ENCODE results near the gene PIK3C3.
"Not testable (repeated sequence)": the region's sequence is repeated elsewhere in the genome, so short reads cannot be mapped to it uniquely, and the experiment has no call there.

PIK3C3 gene

DNA sequence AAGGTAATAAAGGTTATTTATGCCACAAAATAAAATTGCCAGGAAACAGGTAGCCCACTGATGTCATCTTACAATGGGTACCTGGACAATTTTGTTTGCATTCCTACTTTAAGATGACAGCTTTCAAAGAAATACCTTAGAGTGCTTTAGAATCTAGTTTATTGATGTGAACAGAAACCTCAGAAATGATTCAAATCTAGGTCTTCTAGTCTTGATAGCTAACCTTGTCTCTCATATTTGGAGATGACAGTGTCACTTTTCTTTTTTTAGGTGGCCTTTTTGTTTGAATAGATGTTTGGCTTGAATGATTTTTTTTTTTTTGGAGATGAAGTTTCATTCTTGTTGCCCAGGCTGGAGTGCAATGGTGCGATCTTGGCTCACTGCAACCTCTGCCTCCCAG, 69.1 kb downstream of the PIK3C3 start:
- DNase-seq (ENCODE audit: low spot score): no peak

DNA sequence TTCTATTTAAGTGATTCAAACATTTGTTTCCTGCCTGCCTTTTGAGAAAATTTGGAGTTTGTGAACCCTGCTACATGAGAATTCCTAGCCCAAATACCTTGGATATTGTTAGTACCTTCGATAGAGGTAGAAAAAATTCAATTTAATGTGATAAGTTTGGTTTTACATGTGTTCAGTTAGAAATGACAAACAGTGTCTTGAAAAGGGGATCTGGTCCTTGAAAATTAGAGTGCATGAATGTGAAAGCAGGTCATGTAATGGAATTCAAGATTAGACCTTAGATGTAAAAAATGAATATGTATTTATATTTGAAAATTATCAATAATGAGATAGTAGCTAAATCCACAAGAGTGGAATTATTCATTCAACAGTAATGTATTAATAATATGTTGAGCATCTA, 70.5 kb downstream of the PIK3C3 start:
- DNase-seq (ENCODE audit: low spot score): no peak

DNA sequence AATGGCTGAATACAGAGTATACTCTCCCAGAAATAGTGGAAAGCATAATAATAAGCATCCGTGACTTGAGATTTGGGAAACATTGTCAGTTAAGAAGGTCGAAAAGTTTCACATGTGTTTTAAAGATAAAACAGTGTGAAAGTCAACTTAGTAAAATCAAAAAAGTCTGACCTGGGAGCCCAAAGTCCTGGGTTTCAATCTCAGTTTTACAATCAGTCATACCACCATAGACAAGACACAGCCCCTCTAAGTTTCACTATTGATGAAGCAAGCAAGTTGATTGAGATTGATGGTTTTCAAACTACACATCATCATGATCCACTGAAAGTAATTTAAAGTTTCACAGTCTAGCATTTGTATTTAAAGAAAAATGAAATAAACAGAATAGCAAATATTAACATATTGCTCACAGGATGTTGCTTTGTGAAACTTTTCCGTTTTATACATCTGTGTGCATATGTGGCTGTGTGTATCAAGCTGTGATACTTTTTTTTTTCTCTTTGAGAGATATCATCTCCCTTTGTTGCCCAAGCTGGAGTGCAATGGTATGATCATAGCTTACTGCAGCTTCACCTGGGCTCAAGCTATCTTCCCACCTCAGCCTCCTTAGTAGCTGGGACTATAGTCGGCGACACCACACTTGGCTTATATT, 71.1 kb downstream of the PIK3C3 start:
- no peak for DNase-seq (ENCODE audit: low spot score)

DNA sequence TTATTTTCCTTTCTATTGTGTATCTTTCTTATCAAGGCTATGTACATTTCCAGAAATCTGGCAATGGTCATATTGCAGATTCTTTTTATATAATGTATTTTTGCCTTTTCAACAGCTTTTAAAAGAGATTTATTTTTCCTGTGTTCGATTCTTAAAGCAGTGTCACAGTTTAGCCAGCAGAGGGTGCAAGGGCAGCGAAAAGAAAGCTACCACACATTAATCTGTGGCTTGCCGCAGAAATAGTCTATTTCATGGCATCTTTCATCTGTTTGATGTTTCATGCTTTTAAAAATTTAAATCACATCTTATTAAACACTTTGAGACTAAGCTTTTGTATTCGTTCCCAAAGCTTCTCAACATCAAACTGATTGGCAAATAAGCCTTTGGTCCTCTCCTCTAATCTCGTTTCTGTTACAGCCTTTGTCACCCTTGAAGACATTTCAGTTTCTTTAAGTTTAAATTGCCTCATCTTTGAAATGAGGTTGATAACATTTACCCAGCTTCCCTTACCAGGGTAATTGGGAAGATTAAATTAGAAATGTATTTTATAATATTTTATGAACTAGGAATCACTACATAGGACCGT, 73.3 kb downstream of the PIK3C3 start:
- peak; percentile 74 for DNase-seq (ENCODE audit: low spot score)

DNA sequence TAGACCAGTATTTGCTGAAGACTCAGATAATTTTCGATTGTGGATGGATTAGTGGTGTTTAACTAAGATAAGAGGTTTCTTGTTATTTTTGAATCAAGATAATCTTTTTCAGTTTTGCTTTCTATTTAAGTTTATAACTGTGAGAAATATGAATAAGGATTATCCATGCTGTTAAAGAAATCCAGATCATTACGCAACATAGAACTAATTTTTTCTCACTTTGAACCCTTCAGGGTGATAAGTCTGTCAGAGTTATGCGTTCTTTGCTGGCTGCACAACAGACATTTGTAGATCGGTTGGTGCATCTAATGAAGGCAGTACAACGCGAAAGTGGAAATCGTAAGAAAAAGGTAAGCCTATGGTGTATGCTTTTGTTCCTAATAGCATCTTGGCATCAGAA, 74.1 kb downstream of the PIK3C3 start:
- no peak for DNase-seq (ENCODE audit: low spot score)

DNA sequence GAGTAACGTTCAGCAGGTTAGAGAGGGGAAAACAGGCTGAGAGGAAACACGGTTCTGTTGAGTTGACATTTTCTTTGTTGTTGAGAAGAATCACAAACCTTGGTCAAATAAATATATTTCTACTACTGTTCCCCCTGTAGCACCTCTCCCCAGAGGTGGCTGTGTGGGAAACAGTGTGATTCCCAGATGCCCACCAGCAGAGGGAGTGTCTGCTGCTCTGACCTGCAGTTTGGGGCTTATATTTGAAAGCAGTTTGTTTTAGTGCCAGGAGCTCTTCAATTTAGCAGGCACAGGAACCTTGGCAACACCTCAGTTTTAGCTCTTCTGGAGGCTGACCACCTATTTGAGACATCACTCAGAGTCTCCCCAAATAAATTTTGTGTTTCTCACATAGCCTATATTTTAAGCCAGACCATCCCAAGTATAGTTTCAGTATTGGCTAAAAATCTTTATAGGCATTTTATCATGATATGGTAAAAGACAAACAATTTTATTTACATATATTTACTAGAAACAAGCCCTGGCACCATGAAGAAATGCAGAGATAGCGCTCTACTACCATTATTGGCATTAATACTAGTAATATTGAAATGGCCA, 75.7 kb downstream of the PIK3C3 start:
- DNase-seq (ENCODE audit: low spot score): peak; percentile 82

DNA sequence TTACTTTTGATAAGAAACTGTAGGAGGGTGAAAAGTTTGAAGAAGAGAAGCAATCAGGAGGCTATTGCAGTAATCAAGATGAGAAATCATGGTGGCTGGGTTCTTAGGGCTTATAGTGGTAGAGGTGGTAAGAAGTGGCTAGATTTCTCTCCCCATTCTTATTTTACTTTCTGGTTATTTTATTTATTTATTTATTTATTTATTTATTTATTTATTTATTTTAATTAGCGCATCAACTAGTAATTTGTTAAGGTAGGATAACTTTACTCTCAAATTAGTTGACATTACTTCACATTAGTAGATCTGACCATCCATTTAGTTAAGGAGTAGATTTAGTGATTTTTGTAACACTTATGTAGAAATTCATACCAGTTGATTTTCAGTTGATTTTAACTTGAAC, 77.4 kb downstream of the PIK3C3 start:
- DNase-seq (ENCODE audit: low spot score): no peak

DNA sequence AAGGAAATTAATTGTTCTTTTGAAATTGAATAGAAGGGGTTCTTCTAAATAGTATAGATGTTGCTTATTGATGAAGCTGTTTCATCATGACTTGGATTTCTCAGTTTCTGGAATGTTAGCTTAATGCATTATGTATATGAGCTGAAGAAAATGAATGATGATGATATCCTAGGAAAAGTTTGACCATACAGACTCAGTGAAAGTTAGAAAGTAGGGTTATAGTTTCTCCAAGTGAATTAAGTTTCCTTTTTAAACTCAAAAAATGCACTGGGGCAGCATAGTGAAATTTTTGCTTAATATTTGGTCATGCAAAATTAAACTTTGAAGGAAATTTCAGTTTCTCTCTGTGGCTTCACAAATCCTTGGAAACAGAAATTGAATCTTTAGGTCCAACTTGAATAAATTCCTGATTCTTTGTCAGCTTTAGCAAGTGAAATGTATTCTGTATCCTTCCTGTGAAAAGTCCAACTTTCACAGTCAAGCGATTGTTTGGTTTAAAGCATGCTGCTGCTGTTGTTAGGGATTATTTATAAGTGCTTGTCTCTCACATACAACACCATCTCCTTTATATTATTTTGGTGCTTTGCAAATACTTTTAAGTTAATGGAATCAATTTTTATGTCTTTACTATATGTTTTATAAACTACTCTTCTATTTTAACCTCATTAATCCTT, 78.2 kb downstream of the PIK3C3 start:
- no peak for DNase-seq (ENCODE audit: low spot score)

DNA sequence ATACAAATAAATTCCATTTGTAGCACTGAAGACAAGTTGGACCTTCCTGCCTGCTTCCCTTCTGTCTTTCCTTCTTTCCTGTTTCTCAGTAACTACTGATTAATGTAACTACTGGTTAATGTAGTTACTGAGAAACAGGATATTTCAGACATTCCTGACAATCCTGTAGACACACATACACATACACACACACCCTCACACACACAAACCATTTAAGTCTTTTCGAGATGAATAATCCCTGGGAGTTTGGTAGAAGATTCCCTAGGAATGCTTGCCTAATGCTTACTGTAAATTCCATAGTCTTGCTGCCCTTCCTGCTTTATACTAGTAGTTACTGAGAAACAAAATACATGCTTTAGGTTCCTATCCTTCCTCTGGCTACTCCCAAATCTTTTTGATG, 83.9 kb downstream of the PIK3C3 start:
- DNase-seq (ENCODE audit: low spot score): no peak

DNA sequence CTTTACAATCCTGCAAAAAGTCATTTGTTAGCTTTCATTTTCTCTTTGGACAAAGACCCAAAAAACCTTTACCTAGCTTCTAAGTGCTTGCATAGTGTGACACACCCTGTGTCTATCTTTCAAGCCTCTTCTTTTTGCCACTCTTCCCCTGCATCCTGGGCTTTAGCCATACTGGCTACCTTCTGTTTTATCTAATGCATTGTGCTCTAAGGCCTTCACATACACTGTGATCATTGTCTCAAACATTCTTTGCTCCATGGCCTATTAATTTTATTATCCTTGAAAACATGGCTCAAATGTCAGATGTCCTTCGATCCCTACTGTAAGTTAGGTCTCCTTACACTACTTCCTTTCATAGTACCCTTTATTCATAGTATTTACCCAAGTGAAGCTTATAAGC, 84.4 kb downstream of the PIK3C3 start:
- no peak for DNase-seq (ENCODE audit: low spot score)

DNA sequence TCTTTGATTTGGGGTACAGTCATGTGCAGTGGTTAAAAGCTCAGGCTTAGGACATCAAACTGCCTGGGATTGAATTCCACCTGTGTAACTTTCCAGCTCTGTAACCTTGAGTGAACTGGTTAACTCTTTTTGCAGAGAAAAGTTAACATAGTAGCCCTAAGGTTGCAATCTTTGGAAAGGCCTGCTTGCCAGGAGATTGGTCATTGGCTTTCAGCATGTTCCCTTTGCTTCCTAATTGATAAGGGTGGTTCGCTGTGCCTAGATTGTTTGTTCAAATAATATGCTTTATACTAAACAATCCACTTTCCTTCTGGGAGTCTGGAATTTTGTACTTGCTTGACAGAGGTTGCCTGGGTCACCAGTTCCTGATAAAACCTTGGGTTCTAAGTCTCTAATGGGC, 86.8 kb downstream of the PIK3C3 start:
- DNase-seq (ENCODE audit: low spot score): no peak

DNA sequence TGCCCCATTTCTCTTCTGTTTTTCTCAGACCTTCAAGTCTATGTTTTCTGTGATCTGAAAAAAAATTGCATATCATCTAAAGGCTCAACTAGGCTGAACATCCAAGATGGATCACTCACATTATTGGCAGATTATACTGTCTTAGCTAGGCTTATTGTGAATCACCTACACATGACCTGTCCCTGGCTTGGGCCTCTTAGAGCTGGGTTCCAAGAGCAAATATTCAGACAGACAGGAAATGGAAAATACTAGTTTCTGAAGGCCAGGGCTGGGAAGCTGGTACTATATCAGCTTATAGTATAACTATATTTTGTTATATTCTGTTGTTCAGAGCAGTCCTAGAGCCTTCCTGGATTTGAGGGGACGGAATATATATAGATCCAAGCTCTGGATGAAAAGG, 90.3 kb downstream of the PIK3C3 start:
- no peak for DNase-seq (ENCODE audit: low spot score)

DNA sequence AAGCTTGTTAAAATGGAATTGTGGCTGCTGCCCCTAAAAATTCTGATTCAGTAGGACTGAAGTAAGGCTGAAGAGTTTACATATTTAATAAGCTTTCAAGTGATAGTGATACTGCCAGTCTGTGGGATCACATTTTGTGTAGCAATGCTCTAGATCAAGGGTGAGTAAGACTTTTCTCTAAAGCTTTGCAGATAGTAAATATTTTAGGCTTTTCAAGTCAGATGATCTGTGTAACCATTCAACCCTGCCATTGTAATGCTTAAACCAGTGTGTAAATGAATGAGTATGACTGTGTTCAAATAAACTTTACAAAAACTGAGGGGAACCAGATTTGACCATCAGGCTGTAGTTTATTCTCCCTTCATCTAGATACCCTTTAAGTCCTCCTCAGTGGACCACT, 92.7 kb downstream of the PIK3C3 start:
- no peak for DNase-seq (ENCODE audit: low spot score)

DNA sequence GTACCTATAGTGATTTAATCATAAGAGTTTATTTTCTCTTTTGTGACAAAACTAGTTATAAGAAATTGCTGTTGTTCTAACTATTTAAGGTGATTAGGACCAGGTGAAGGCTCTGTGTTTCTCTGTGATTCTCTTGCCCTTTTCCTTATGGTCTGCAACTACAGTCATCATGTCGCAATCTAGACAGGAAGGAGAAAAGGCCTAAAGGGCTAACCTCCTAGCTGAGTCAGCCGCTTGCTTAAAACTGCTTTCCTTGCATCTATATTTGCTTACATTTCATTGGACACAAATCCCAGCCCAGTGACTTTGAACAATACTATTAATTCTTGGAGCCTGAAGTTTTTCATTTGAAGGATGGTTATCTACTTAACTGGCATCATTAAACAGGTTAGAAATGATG, 93.1 kb downstream of the PIK3C3 start:
- DNase-seq (ENCODE audit: low spot score): no peak

DNA sequence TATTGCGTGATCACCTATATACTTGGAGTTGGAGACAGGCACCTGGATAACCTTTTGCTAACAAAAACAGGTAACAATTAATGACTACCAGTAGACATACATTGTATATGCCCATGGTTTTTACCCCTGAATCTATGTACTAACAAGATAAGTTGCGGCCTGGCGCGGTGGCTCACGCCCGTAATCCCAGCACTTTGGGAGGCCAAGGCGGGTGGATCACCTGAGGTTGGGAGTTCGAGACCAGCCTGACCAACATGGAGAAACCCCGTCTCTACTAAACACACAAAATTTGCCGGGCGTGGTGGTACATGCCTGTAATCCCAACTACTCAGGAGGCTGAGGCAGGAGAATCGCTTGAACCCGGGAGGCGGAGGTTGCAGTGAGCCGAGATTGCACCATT, 94.5 kb downstream of the PIK3C3 start:
- not testable (repeated sequence) for DNase-seq (ENCODE audit: low spot score)

DNA sequence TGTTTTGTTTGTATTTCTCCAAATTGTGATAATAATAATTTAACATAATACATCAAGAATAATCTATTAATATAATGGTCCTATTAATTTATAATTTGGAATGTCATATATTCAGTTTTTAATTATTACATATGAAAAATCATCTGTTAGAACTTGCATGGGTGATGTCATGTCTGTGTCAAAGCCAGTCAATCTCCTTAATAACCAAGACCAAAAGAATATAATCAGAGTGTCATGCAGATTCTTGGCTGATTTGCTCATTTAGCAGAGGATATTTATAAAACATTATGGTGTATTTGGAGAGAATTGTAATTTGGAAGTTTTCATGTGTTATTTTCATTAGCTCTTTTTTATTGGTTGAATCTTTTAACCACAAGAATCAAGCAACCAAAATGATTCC, 96.4 kb downstream of the PIK3C3 start:
- no peak for DNase-seq (ENCODE audit: low spot score)

DNA sequence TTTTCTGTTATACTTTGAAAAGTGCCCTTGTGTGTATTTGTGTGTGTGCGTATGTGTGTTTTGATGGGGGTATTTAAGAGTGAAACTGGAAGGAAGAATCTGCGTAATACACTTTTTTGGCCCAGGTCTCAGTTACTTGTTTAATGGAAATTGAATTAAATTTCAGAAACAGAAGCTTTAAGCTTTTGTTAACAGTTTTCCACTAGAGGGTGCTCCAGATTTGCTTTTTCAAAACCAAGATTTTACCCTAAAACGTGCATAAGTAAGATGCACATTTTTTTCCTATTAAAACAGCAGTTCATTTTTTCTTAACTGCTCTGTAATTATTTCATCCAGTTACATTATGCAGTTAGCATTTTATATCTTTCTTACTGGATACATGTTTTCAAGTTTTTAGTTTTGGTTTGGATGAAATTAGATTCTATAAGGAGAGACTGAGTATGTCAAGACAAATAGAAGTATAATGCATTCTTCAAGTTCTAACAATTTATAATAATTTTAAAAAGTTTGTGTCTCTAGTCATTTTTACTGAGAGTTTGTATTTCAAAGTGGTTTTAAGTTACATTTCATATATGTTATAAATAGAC, 97.2 kb downstream of the PIK3C3 start:
- no peak for DNase-seq (ENCODE audit: low spot score)

DNA sequence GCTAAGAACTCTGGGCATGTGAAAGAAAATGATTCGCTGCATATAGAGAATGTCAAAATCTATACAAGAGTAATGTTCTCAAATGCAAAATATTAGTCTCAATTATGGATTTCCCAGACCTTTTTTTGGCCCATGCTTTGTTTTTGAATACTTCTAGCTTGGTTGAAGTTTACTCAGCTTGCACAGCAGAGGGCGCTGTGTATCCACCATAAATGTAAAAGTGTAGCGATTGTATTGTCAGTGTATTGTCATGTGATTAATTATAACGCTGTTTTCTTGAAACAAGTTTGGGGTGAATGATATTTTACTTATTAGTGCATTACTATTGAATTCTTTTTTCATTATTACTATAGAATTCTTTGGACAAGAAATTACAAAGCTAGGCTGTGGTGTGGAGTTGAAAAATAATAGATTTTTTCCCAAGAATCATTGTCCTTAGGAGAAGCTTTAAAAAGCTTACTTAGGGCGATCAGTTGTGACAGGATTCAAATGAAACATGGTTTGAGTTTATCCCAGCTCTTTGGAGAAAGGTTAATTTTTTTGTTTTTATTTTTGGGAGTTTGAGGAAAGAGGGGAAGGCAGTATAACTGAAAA, 98.3 kb downstream of the PIK3C3 start:
- peak; percentile 60 for DNase-seq (ENCODE audit: low spot score)

DNA sequence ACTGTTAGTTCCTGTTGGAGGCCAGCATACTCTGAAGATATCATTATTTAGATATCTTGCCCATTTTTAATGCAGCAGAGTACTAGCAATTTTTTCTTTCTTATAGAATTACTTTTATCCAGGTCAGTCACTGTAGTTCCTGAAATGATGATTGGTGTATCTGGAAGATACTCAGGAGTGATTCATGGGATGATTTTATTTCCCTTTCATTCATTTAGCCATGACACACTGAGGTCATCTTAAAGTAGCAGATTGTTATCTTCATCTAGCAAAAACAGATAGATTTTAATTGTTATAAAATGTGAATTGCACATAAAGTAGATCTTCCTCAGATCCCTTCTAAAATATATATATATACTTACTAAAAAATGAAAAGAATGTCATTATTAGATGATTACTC, 109.1 kb downstream of the PIK3C3 start:
- no peak for DNase-seq (ENCODE audit: low spot score)

DNA sequence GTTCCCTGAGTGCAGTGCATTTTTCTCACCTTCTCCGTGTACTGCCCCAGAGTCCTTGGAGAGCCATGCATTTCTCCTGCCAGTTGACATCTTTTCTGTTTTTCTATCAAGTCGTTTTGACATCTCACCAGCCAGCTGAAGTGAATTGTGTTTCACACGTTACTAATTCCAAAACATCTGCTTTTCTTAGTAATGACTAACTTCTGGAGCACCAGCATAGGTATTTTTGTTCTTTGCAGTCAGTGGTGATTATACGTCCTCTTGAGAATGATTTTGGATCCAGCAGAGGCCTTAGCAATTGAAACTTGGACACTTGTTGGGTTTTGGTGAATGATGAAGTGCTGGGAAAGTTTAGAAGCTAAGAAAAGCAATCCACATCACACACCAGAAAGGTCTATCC, 112.5 kb downstream of the PIK3C3 start:
- DNase-seq (ENCODE audit: low spot score): no peak

DNA sequence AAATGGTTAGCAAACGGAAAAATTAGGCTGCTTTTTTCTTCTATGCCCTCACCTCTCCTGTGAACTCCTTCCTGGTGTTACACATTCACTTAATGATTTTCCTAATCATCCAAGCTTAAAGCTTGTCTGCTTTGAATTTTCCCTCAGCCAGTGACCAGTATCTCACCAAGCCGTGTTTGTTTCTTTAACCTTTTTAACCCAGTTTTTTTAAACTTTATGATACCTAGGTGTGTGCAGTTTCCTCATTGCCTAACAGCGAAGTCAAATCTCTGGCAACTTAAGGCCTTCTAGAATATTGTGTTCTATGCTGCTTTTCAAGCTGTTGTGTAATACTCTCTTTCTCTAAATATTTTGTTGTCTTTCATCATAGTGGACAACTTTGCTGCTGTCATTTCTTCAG, 113.0 kb downstream of the PIK3C3 start:
- DNase-seq (ENCODE audit: low spot score): no peak

DNA sequence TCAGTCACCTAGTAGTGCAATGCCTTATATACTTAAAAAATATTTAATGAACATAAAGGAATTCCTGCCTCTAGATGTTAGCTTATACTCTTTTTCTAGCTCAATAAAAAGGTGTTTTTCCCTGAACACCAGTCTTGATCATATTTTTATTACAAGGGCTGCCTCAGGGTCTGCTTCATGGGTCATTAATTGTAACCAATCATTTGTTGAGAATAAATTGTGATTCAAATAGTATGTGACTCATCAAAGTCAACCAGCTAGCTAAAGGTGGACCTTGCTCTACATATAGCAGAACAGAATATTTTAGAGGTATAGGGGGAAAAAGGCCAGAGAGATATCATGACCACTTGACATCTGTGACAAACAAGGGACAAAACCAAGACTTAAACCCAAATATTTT, 114.0 kb downstream of the PIK3C3 start:
- no peak for DNase-seq (ENCODE audit: low spot score)

DNA sequence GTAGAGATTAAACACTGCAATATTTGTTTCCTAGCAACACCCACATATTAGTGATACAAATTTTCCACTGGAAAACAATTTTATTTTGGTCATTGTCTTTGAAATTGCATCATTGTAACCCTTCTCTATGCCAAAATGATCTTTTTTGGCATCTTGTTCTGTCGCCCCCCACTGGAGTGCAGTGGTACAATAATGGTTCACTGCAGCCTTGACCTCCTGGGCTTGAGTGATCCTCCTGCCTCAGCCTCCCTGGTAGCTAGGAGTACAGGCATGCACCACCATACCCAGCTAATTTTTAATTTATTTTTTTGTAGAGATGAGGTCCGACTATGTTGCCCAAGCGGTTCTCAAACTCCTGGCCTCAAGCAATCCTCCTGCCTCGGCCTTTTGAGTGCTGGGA, 117.4 kb downstream of the PIK3C3 start:
- DNase-seq (ENCODE audit: low spot score): no peak

Measured in D341Med (cell line).